Glutamatergic neuron (in vitro differentiated cells): Measurements from ENCODE around the gene BRF1. TPM values are rescaled to one million over a fixed set of nuclear protein-coding genes. Genes with fewer than 3 reads are reported as not detected.
A peak's percentile ranks its signal among the peaks of the same experiment; 100 is the strongest.

Source experiments
- DNase-seq: peaks from one replicate; pipeline ENCODE4 v3.0.0; 2022
- H3K27ac Mint-ChIP-seq: one replicate; pipeline ENCODE4 v1.8.0; 2020; ENCODE audit warnings: mild to moderate bottlenecking, mixed read lengths, inconsistent platforms; ENCODE audit not compliant: unreplicated experiment
- H3K27me3 Mint-ChIP-seq: one replicate; pipeline ENCODE4 v1.8.0; 2020; ENCODE audit warnings: mild to moderate bottlenecking, moderate library complexity, mixed read lengths, inconsistent platforms; ENCODE audit not compliant: unreplicated experiment
- H3K36me3 Mint-ChIP-seq: one replicate; pipeline ENCODE4 v1.8.0; 2020; ENCODE audit warnings: mild to moderate bottlenecking, mixed read lengths, inconsistent platforms; ENCODE audit not compliant: unreplicated experiment
- H3K4me1 Mint-ChIP-seq: one replicate; pipeline ENCODE4 v1.8.0; 2020; ENCODE audit warnings: mild to moderate bottlenecking, low read depth, mixed read lengths, inconsistent platforms; ENCODE audit not compliant: unreplicated experiment
- H3K4me3 Mint-ChIP-seq: one replicate; pipeline ENCODE4 v1.8.0; 2020; ENCODE audit warnings: mild to moderate bottlenecking, mixed read lengths, inconsistent platforms; ENCODE audit not compliant: unreplicated experiment
- H3K9me3 Mint-ChIP-seq: one replicate; pipeline ENCODE4 v1.8.0; 2020; ENCODE audit warnings: mild to moderate bottlenecking, moderate library complexity, mixed read lengths, inconsistent platforms; ENCODE audit not compliant: unreplicated experiment
- CTCF ChIP-seq: fragments of 200-600 bp; sonication (generic); IDR thresholded peaks from one replicate; pipeline ENCODE4 v1.5.0; 2021; ENCODE audit not compliant: partially characterized antibody, unreplicated experiment
- total RNA-seq: library from RNA; stranded (reverse); fragmentation: NEBNext Ultra II Directional; extraction: Animal tissue kit (Norgen Biotek cat#: 25700); gene quantifications from one replicate; pipeline ENCODE4 v1.2.1, GENCODE V29; 2021; ENCODE audit not compliant: unreplicated experiment

Gene BRF1
- total RNA-seq, 1 donor from 2014 or later: 54.6 TPM

- TF ChIP-seq CTCF: no peak
- Mint-ChIP-seq H3K9me3 (peaks cover 7% of the 10 kb centered on the region), H3K4me1 (peaks cover 17% of the 10 kb centered on the region), H3K27me3 (peaks cover 9% of the 10 kb centered on the region), H3K4me3 (peak overlapping the region; percentile 58), H3K27ac (no peak overlapping the region), H3K36me3 (no peaks in the 10 kb centered on the region)
- DNase-seq: no peak
Observed at GRCh38 chr14:105317546-105317945, 16.7 kb upstream of the BRF1 start.

GRCh38 chr14:105316968-105317510 lies 16.2 kb upstream of the BRF1 start:
- H3K27ac Mint-ChIP-seq: peak overlapping the region; percentile 6
- DNase-seq: no peak
- peak overlapping the region; percentile 59 for H3K4me3 Mint-ChIP-seq
- H3K4me1 Mint-ChIP-seq: peaks cover 15% of the 10 kb centered on the region
- peaks cover 10% of the 10 kb centered on the region for H3K27me3 Mint-ChIP-seq
- no peak for TF ChIP-seq CTCF
- H3K9me3 Mint-ChIP-seq: peaks cover 7% of the 10 kb centered on the region
- no peaks in the 10 kb centered on the region for H3K36me3 Mint-ChIP-seq

- Mint-ChIP-seq H3K4me1 (peaks cover 15% of the 10 kb centered on the region), H3K36me3 (no peaks in the 10 kb centered on the region), H3K4me3 (peak overlapping the region; percentile 96), H3K27me3 (peaks cover 10% of the 10 kb centered on the region), H3K9me3 (peaks cover 7% of the 10 kb centered on the region), H3K27ac (peak overlapping the region; percentile 6)
- TF ChIP-seq CTCF: no peak
- no peak for DNase-seq
Observed at GRCh38 chr14:105316577-105316941, 15.8 kb upstream of the BRF1 start.

- Mint-ChIP-seq H3K4me3 (peak overlapping the region; percentile 96), H3K36me3 (no peaks in the 10 kb centered on the region), H3K27ac (peak overlapping the region; percentile 48), H3K9me3 (peaks cover 7% of the 10 kb centered on the region), H3K4me1 (peaks cover 15% of the 10 kb centered on the region), H3K27me3 (peaks cover 10% of the 10 kb centered on the region)
- TF ChIP-seq CTCF: no peak
- peak; percentile 28 for DNase-seq
Observed at GRCh38 chr14:105315941-105316576, 15.3 kb upstream of the BRF1 start.

GRCh38 chr14:105315211-105315721 lies 14.5 kb upstream of the BRF1 start:
- H3K4me3 Mint-ChIP-seq: peak overlapping the region; percentile 96
- no peaks in the 10 kb centered on the region for H3K36me3 Mint-ChIP-seq
- H3K9me3 Mint-ChIP-seq: peaks cover 5% of the 10 kb centered on the region
- H3K27me3 Mint-ChIP-seq: peaks cover 10% of the 10 kb centered on the region
- H3K27ac Mint-ChIP-seq: peak overlapping the region; percentile 48
- peak; percentile 65 for DNase-seq
- peaks cover 15% of the 10 kb centered on the region for H3K4me1 Mint-ChIP-seq
- TF ChIP-seq CTCF: no peak
